ENCODE results near the gene NTPCR.

Gene NTPCR

DNA sequence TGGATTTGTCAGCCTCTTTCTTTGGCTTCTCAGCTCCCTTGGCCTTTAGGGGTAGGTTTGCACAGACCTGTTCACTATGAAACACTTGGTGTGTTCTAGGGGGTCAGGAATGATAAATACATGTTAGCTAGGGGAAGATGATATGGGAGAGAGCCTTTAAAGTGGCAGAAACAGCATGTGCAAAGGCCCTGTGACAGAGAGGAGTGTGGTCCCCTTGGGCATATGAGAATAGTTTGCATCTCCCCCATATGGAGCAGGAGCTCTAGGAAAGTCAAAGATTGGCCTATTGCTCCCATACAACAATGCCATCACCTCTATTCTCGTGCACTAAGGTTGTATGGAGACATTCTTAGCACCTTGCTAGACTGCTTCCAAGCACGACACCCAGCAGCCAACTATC lies 10.7 kb upstream of the NTPCR start:
- Histone ChIP-seq H3K4me1 (ENCODE audit: insufficient read depth, low read length) (no peaks in the 10 kb centered on the region), H3K9me3 (ENCODE audit: control insufficient read depth, insufficient read depth, low read length) (no peaks in the 10 kb centered on the region), H3K9ac (ENCODE audit: low read depth, low read length) (no peak overlapping the region), H3K36me3 (ENCODE audit: insufficient read depth, low read length) (no peaks in the 10 kb centered on the region)

DNA sequence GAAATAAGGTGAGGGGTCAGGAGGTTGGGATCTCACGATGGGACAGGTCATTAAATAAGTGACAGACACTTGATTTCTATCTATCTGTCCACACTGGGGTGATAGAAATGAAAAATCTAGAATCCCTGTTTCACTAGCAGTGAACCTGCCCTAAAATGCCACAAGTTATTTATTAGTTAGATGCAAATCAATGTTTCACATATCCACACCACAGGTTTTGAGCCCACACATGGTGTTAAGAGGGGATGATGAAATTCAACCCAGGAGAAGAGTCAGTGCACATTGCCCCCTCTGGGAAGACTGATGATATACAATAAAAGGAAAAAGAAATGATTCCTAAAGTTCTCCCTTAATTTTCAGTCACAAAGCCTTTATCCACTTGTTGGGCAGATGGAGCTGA lies 10.1 kb upstream of the NTPCR start:
- Histone ChIP-seq H3K9ac (ENCODE audit: low read depth, low read length) (no peak overlapping the region), H3K9me3 (ENCODE audit: control insufficient read depth, insufficient read depth, low read length) (no peaks in the 10 kb centered on the region), H3K4me1 (ENCODE audit: insufficient read depth, low read length) (no peaks in the 10 kb centered on the region), H3K36me3 (ENCODE audit: insufficient read depth, low read length) (no peaks in the 10 kb centered on the region)

- no peaks in the 10 kb centered on the region for H3K4me1 ChIP-seq (ENCODE audit: insufficient read depth, low read length)
- no peaks in the 10 kb centered on the region for H3K36me3 ChIP-seq (ENCODE audit: insufficient read depth, low read length)
- no peak overlapping the region for H3K9ac ChIP-seq (ENCODE audit: low read depth, low read length)
- H3K9me3 ChIP-seq (ENCODE audit: control insufficient read depth, insufficient read depth, low read length), result no peaks in the 10 kb centered on the region
Observed at GRCh38 chr1:232942413-232943294, 7.8 kb upstream of the NTPCR start.

DNA sequence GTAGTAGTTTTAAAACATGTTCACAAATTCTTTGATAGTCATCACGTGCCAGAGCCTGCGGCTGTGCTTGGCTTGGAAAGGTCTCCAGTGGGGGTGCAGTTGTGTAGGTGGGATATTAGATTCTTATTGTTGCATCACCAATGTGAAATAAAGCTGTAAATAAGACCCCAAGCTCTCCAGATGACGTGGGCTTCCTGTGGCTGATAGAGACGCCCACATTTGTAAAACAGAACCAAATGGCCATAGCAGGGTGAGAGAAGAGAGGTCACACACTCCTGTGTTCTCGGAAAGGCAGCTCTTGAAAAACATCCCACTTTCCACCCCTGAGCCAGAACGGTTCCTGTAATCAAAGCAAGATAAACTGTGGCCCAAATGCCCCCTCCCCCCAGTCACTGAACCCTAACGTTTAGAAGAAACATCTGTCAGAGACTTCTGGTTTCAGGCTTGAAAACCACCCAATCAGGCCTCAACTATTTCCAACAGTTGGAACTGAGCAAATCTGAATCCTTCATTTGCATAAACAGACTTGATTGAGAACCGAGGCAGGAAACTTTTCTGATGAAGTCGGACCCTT lies 6.6 kb upstream of the NTPCR start:
- no peak overlapping the region for H3K9ac ChIP-seq (ENCODE audit: low read depth, low read length)

DNA sequence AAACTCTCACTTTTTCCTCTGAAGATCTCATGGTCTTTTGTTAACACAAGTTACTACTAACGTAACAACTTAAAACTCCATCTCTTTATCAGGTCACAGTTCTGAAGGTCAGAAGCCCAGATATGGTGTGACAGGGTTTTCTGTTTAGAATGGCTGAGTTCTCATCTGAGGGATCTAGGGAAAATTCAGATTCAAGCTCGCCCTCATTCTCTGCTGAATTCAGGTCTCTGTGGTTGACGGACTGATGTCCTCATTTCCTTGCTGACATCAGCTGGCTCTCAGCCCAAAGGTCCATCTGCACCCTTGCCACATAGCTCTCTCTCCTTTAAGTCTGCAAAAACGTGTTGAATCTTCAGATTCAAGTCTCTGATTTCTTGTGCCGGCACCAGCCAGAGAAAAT lies 6.1 kb upstream of the NTPCR start:
- Histone ChIP-seq H3K9ac (ENCODE audit: low read depth, low read length) (no peak overlapping the region), H3K4me1 (ENCODE audit: insufficient read depth, low read length) (no peaks in the 10 kb centered on the region), H3K9me3 (ENCODE audit: control insufficient read depth, insufficient read depth, low read length) (no peaks in the 10 kb centered on the region)

More for the DNA sequence above, 6.6 kb upstream of the NTPCR start:
- Histone ChIP-seq H3K36me3 (ENCODE audit: insufficient read depth, low read length) (no peaks in the 10 kb centered on the region), H3K4me1 (ENCODE audit: insufficient read depth, low read length) (no peaks in the 10 kb centered on the region), H3K9me3 (ENCODE audit: control insufficient read depth, insufficient read depth, low read length) (no peaks in the 10 kb centered on the region)

GRCh38 chr1:232949636-232950196 lies 695 bp upstream of the NTPCR start:
- Histone ChIP-seq H3K9me3 (ENCODE audit: control insufficient read depth, insufficient read depth, low read length) (no peaks in the 10 kb centered on the region), H3K4me1 (ENCODE audit: insufficient read depth, low read length) (peaks cover 21% of the 10 kb centered on the region), H3K9ac (ENCODE audit: low read depth, low read length) (peak overlapping the region; percentile 87), H3K36me3 (ENCODE audit: insufficient read depth, low read length) (no peaks in the 10 kb centered on the region)

More for the DNA sequence above, 6.1 kb upstream of the NTPCR start:
- no peaks in the 10 kb centered on the region for H3K36me3 ChIP-seq (ENCODE audit: insufficient read depth, low read length)

GRCh38 chr1:232951180-232951579 lies 769 bp downstream of the NTPCR start:
- peaks cover 25% of the 10 kb centered on the region for H3K4me1 ChIP-seq (ENCODE audit: insufficient read depth, low read length)
- H3K9me3 ChIP-seq (ENCODE audit: control insufficient read depth, insufficient read depth, low read length), result no peaks in the 10 kb centered on the region
- H3K36me3 ChIP-seq (ENCODE audit: insufficient read depth, low read length), result peaks cover 3% of the 10 kb centered on the region; the same call in 1 of the 2 replicates
- H3K9ac ChIP-seq (ENCODE audit: low read depth, low read length), result peak overlapping the region; percentile 87

DNA sequence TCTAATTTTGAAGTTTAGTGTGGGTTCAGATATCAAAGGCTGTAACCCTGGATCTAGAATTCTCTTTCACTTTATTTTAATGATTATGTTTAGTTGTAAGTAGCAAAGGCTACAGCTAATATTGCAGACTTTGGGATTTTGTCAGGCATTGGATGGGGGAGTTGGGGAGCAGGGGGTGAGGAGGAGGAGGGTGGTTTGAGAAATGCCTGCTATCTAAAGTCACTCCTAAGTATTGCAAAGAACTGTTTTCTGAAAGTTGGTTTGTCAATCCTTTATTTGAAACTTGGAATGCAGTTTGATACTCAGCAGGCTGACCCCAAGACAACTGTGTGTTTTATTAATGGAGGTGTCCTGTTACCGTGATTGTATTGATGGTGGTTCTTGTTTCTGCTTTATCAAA lies 1.2 kb downstream of the NTPCR start:
- H3K36me3 ChIP-seq (ENCODE audit: insufficient read depth, low read length), result peaks cover 5% of the 10 kb centered on the region
- peaks cover 25% of the 10 kb centered on the region for H3K4me1 ChIP-seq (ENCODE audit: insufficient read depth, low read length)
- peak overlapping the region; percentile 87 for H3K9ac ChIP-seq (ENCODE audit: low read depth, low read length)
- no peaks in the 10 kb centered on the region for H3K9me3 ChIP-seq (ENCODE audit: control insufficient read depth, insufficient read depth, low read length)

GRCh38 chr1:232952514-232953499 lies 2.4 kb downstream of the NTPCR start:
- Histone ChIP-seq H3K9ac (ENCODE audit: low read depth, low read length) (peak overlapping the region; percentile 12; the same call in 1 of the 2 replicates), H3K9me3 (ENCODE audit: control insufficient read depth, insufficient read depth, low read length) (no peaks in the 10 kb centered on the region; the same call in 1 of the 2 replicates)

GRCh38 chr1:232954594-232955365 lies 4.4 kb downstream of the NTPCR start:
- Histone ChIP-seq H3K9ac (ENCODE audit: low read depth, low read length) (no peak overlapping the region), H3K9me3 (ENCODE audit: control insufficient read depth, insufficient read depth, low read length) (no peaks in the 10 kb centered on the region; the same call in 1 of the 2 replicates), H3K36me3 (ENCODE audit: insufficient read depth, low read length) (peaks cover 12% of the 10 kb centered on the region), H3K4me1 (ENCODE audit: insufficient read depth, low read length) (peaks cover 25% of the 10 kb centered on the region)

More at GRCh38 chr1:232952514-232953499, 2.4 kb downstream of the NTPCR start:
- Histone ChIP-seq H3K4me1 (ENCODE audit: insufficient read depth, low read length) (peaks cover 25% of the 10 kb centered on the region), H3K36me3 (ENCODE audit: insufficient read depth, low read length) (peaks cover 8% of the 10 kb centered on the region)

GRCh38 chr1:232956081-232956480 lies 5.7 kb downstream of the NTPCR start:
- H3K36me3 ChIP-seq (ENCODE audit: insufficient read depth, low read length), result peaks cover 12% of the 10 kb centered on the region
- H3K9me3 ChIP-seq (ENCODE audit: control insufficient read depth, insufficient read depth, low read length), result no peaks in the 10 kb centered on the region; the same call in 1 of the 2 replicates
- H3K4me1 ChIP-seq (ENCODE audit: insufficient read depth, low read length), result peaks cover 25% of the 10 kb centered on the region
- no peak overlapping the region for H3K9ac ChIP-seq (ENCODE audit: low read depth, low read length)

- H3K36me3 ChIP-seq (ENCODE audit: insufficient read depth, low read length), result peaks cover 12% of the 10 kb centered on the region
- H3K9ac ChIP-seq (ENCODE audit: low read depth, low read length), result no peak overlapping the region
- no peaks in the 10 kb centered on the region; the same call in 1 of the 2 replicates for H3K9me3 ChIP-seq (ENCODE audit: control insufficient read depth, insufficient read depth, low read length)
- H3K4me1 ChIP-seq (ENCODE audit: insufficient read depth, low read length), result peaks cover 18% of the 10 kb centered on the region
Observed at GRCh38 chr1:232958067-232958466, 7.7 kb downstream of the NTPCR start.
